C1 segment of cervical spinal cord (tissue), 14 donors: Measurements from ENCODE around the gene IGSF10.
"Not testable (repeated sequence)": the region's sequence is repeated elsewhere in the genome, so short reads cannot be mapped to it uniquely, and the experiment has no call there.

ENCODE experiments used
- DNase-seq, 14 donors: peaks; one replicate each; lab custom pipeline; 2025; lab: John Stamatoyannopoulos, UW

The IGSF10 gene, protein sequence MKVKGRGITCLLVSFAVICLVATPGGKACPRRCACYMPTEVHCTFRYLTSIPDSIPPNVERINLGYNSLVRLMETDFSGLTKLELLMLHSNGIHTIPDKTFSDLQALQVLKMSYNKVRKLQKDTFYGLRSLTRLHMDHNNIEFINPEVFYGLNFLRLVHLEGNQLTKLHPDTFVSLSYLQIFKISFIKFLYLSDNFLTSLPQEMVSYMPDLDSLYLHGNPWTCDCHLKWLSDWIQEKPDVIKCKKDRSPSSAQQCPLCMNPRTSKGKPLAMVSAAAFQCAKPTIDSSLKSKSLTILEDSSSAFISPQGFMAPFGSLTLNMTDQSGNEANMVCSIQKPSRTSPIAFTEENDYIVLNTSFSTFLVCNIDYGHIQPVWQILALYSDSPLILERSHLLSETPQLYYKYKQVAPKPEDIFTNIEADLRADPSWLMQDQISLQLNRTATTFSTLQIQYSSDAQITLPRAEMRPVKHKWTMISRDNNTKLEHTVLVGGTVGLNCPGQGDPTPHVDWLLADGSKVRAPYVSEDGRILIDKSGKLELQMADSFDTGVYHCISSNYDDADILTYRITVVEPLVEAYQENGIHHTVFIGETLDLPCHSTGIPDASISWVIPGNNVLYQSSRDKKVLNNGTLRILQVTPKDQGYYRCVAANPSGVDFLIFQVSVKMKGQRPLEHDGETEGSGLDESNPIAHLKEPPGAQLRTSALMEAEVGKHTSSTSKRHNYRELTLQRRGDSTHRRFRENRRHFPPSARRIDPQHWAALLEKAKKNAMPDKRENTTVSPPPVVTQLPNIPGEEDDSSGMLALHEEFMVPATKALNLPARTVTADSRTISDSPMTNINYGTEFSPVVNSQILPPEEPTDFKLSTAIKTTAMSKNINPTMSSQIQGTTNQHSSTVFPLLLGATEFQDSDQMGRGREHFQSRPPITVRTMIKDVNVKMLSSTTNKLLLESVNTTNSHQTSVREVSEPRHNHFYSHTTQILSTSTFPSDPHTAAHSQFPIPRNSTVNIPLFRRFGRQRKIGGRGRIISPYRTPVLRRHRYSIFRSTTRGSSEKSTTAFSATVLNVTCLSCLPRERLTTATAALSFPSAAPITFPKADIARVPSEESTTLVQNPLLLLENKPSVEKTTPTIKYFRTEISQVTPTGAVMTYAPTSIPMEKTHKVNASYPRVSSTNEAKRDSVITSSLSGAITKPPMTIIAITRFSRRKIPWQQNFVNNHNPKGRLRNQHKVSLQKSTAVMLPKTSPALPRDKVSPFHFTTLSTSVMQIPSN (N-terminal part only)

GRCh38 chr3:151460774-151461450 lies at the start of gene IGSF10:
Gene IGSF10 (minus strand): TSS chr3:151461061. CDS start chr3:151458709, 2,352 bp downstream.
- DNase-seq = no peak

- DNase-seq = not testable (repeated sequence)
Observed at GRCh38 chr3:151509468-151510135, 48.7 kb upstream of the IGSF10 start.

GRCh38 chr3:151504606-151505005 lies 43.7 kb upstream of the IGSF10 start:
- no peak for DNase-seq

GRCh38 chr3:151503074-151503473 lies 42.2 kb upstream of the IGSF10 start:
- DNase-seq = no peak

DNA sequence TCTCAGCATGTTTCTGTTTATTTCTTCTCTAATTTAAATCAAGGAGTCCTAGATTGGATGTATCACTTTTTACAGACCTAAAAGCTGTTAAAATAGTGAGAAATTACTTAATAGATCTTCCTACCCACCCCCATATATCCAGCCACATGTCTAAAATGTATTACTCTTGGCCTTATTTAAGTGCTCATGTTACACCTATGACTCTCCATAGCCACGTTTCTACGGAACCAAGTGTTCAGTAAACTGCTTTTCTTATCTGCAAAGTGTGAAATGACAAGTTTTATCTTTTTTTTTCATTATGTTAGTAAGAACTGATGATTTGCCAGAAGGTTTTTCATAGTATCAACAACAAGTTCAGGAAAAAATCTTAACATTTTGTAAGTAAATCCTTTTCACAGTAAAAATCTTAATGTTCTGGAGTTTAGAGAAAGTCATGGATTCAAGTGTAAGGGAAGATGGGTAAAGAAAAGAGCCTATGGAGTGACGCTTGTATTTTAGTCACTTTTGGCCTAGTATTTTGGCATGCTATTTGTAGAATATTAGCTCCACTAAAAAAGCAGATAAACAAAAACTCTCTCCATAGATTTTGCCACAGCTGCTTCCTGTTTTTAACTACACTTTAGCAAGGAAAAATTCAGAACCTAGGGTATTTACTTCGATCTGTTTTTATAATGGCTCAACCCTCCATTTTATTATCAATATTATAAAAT lies 41.2 kb upstream of the IGSF10 start:
- no peak for DNase-seq

DNA sequence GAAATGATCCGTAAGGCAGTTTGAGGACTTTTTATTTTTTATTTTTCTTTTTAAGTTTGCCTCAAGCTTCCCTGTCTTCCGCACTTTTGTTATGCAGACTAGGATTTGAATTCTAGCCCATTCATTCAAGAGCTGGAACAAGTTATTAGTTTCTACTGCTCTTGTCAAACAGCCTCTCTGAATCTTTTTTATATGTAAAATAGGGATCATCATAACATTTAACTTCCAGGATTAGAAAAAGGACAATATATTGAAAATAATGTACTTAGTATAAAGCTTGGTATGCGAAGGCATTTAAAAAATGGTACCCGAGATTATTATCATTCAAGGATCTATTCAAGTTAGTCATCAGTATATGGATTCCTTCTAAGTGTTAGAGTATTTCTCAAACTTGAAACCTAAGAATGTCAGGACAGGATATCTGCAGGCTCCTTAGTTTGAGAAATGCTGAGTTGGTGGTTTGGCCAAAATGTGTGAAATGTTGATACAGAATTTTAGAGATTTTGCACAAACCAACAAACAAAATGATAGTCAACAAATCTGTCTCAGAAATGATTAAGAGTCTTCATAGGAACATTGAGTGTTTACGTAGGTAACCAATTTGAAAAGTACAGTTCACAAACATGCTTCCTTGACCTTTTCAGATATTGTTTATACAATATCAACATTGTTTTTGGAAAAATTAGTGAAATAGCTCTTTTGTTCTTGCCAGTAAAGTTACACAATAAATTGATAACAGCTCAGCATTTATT lies 40.5 kb upstream of the IGSF10 start:
- DNase-seq = no peak

GRCh38 chr3:151499168-151499567 lies 38.3 kb upstream of the IGSF10 start:
- DNase-seq = no peak

GRCh38 chr3:151491525-151491924 lies 30.7 kb upstream of the IGSF10 start:
- no peak for DNase-seq

DNA sequence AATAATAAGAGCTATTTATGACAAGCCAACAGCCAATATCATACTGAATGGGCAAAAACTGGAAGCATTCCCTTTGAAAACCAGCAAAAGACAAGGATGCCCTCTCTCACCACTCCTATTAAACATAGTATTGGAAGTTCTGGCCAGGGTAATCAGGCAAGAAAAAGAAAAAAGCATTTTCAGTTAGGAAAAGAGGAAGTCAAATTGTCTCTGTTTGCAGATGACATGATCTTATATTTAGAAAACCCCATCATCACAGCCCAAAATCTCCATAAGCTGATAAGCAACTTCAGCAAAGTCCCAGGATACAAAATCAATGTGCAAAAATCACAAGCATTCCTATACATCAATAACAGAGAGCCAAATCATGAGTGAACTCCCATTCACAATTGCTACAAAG lies 27.0 kb upstream of the IGSF10 start:
- DNase-seq = not testable (repeated sequence)

DNA sequence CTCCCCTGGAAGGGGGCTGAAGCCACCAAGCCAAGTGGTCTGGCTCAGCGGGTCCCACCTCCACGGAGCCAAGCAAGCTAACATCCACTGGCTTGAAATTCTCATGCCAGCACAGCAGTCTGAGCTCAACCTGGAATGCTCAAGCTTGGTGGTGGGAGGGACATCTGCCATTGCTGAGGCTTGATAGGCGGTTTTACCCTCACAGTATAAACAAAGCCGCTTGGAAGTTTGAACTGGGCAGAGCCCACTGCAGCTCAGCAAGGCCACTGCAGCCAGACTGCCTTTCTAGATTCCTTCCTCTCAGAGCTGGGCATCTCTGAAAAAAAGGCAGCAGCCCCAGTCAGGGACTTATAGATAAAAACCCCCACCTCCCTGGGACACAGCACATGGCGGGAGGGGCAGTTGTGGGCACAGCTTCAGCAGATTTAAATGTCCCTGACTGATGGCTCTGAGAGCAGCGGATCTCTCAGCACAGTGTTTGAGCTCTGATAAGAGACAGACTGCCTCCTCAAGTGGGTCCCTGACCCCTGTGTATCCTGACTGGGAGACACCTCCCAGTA lies 23.2 kb upstream of the IGSF10 start:
- no peak for DNase-seq

GRCh38 chr3:151483488-151483887 lies 22.6 kb upstream of the IGSF10 start:
- DNase-seq = no peak

DNA sequence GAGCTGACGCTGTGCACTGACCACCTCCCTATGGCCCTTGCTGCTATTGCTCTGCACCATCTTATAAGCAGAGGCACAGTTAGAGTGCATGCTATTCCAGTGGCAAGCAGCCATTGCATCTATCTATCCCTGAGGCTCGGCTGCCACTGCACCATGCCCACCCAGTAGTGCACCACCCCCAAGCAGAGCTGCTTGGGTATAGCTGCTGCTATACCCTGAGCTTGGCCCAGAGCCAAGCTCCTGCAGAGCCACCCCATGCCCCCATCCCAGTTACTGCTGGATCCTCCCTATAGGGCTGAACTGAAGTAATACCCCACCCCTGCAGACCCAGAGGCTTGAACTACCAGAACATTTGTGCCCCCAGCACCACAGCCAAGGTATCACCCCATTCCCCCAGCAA lies 19.6 kb upstream of the IGSF10 start:
- DNase-seq = no peak

DNA sequence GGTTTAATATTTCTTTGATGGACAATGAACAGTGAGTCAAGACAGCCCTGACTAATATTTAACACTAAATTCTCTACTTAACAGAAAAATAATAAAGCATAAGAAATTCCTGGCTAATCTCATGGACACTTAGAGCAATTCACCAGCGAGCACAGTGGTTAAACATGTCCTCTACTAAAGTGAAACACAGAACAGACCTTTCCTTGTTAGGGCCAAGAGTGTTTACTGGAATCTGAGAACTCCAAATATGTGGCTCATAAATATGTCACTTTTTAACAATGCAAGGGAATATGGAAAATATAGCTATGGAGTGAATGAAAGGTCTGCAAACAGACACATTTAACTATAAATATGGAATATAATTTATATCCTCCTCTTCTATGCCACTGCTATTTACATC lies 18.6 kb upstream of the IGSF10 start:
- no peak for DNase-seq

DNA sequence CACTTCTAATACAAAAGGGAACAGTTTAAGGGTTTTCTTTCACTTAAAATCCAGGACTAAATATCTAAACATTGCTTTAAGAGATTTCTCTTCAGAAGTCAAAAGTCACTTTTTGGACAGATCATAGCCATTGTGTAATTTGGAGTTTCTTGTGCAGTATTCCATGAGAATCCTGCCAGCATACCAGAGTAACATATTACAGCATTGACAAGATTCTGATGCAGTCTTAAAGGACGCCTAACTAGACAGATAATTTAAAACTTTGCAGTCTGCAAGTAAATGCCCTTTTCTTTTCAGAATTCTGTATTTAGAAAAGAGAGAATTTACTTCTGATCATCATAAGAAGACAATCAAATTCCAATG lies 17.5 kb upstream of the IGSF10 start:
- no peak for DNase-seq

- no peak for DNase-seq
Observed at GRCh38 chr3:151477591-151478334, 16.9 kb upstream of the IGSF10 start.

DNA sequence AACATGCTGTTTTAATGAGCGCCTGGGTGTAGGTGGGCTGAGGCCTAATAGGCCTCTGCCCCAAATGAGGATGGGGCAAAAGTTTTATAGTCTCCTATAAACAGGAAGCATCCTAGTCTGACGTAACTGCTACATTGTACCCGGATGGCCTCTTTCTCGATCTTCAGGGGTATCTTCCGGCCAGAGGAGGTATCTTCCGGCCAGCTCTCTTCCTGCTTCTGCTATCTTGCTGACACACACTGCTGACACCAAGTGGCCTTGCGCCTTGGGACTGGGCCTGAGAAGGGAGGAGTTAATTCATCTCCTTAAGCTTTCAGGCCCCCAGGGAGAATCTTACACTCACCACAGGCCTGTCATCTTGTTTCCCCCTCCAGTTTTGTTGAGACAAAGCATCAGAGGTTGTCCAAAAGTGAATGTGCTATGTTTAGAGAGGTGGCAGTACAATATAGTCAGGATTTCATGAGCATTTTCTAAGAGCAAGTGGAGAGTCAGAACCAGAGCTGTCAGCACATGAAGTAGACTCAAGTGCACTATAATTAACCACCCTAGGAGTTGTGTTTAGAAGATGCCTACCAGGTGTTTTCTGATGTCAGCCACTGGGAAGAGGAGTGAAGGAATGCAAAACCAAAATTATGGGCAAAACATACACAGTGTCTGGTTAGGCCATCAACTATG lies 15.6 kb upstream of the IGSF10 start:
- no peak for DNase-seq

GRCh38 chr3:151468284-151468917 lies 7.5 kb upstream of the IGSF10 start:
- peak in 1 of 14 donors; percentile 3 for DNase-seq
